Fibroblast of skin of back (primary cell): ENCODE data around the gene PKN3.

ENCODE experiments used
- DNase-seq: peaks from one replicate; pipeline ENCODE4 v3.0.0-alpha.2; 2013

The PKN3 gene

GRCh38 chr9:128747241-128747640, 44.9 kb downstream of the PKN3 start:
- DNase-seq = no peak

GRCh38 chr9:128750926-128751595, 48.8 kb downstream of the PKN3 start:
- DNase-seq = no peak

- no peak for DNase-seq
These were observed 51.3 kb downstream of the PKN3 start for GRCh38 chr9:128753627-128754026.

- DNase-seq = no peak
These were observed 55.3 kb downstream of the PKN3 start for GRCh38 chr9:128757602-128758001.

GRCh38 chr9:128762671-128763449, 60.6 kb downstream of the PKN3 start:
- no peak for DNase-seq

- DNase-seq = no peak
These were observed 62.1 kb downstream of the PKN3 start for GRCh38 chr9:128764361-128764760.

- DNase-seq = no peak
These were observed 63.2 kb downstream of the PKN3 start for GRCh38 chr9:128765499-128765898.

- DNase-seq = no peak
These were observed 66.3 kb downstream of the PKN3 start for GRCh38 chr9:128768606-128769005.
